ENCODE data around the gene MAS1L.

The MAS1L gene, protein sequence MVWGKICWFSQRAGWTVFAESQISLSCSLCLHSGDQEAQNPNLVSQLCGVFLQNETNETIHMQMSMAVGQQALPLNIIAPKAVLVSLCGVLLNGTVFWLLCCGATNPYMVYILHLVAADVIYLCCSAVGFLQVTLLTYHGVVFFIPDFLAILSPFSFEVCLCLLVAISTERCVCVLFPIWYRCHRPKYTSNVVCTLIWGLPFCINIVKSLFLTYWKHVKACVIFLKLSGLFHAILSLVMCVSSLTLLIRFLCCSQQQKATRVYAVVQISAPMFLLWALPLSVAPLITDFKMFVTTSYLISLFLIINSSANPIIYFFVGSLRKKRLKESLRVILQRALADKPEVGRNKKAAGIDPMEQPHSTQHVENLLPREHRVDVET

DNA sequence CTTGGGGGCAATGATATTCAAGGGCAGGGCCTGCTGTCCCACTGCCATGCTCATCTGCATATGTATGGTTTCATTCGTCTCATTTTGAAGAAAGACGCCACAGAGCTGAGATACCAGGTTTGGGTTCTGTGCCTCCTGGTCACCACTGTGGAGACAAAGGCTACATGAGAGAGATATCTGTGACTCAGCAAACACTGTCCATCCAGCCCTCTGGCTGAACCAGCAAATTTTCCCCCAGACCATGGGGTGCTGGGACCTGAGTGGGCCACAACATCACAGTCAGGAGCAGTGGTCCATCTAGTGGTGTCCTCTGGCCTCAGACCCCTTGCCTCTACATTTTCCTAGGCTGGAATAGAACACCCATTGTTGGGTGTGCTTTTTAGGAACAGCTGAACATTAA is at the start of gene MAS1L:
MAS1L (minus strand) TSS at position 297 of the 400 bp plus-strand sequence; CDS start at position 243, 54 bp downstream.
- DNase-seq = no peak

DNA sequence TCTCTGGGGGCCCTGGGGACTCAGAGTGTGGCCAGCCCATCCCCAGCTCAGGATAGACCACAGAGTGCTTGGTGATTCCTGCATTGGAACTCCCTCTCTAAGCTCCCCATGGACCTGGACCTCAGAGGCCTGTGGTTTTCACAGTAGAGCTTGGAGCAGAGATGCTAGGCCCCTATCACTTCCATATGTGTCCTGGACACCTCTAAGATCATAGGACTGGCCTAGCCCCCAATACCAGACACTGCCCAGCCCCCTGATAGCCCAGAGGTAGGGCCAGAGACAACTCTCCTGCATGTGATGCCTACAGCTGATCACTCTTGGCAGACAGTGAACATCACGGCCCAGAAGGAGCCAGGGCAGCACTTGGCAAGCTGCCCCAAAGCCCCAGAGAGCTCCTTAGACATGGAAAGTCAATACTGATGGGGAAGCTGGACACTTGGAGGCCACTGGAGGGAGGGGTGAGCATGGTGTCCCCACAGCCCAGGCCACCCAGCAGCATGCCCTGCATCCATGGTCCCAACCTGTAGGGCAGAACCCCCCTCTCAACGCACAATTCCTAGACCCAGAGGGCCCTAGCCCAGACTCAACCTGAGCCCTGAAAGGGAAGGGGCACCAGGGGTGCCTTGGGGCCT is 44.7 kb upstream of the MAS1L start:
- no peak for DNase-seq

DNA sequence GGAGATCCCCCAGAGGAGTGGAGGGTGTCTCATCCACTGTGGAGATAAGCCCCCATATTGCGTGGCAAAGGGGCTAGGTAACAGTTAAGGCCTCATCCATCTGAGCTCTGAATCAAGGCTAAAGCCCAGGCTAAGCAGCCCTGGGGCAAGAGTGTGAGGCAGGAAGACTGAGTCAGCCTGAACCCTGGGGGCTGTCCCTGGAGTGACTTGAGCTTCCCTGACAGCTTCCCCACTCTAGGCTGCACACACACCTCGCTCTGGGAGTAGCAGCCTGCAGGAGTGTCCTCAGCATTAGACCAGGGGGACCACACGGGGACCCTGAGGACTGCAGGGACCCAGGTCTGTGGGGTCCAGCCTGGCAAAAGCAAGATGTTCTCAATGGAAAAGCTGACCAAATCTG is 43.9 kb upstream of the MAS1L start:
- DNase-seq = no peak

DNA sequence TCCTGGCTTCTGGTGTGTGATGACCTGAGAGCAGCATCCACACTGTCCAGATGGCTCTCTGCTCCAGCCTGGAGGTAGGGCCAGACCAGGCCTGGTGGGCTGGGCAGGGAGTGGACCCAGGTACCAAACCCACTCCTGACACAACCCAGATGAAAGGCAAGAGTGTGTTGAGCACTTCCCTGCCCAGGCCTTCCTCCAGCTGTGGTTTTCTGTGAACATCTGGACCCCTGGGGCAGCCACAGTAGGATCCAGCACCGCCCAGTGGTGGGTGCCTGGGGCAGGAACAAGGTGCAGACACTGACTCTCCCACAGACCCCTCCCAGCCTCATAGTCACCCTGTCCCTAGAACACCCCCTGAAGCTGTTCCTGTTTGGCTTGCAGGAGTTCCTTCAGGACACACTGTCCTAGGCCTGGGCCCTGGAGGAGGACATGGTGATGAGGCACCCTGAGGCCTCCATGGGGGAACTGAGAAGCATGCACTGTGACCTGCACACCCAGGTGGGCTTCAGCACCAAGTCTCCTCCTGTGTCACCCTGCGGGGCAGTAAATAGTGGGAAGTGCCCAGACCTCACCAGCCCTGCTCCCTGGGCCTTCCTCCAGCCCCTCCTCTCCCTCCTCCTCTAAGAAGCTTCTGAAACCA is 43.0 kb upstream of the MAS1L start:
- no peak for DNase-seq

DNA sequence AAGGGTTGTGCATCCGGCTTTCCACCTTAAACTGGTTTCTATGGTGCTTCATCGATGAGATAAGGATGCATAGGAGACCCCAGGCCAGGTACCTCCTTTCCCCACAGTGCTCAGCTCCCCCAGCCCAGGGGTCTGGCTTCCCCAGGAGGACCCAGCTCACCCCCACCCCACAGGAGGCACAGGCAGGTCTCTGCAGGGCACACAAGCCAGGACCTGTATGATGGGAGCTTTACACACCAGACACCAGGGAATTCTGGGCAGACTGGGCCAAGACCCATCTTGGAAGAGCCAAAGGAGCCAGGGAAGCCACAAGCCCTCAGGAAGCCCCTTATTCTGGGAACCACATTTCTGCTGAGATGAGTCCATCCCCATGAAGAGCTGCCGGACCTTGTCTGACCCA is 42.2 kb upstream of the MAS1L start:
- DNase-seq = no peak

DNA sequence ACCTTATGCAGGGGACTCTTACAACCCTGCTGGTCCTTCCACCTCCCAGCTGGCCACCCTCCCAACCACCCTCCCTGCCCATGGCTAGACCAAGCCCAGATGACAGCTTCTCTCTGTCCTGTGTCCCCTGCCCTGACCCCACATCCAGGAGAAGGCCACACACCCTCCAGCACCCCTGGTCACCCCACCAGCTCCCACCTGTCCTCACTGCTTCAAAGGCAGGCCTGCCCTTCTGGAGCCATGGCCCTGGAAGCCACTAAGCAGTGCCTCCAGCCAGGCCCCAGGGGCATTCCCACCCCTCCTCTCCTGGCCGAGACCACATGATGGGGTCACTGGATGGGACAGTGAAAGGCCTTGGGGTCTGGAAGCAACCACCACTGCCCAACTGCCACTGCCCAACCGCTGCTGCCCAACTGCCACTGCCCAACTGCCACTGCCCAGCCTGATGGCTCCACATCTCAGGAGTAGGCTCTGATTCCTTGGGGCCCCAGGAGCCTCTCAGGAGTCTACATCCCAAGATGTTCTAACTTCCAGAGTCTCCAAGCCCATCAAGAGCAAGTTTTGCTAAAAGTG is 41.3 kb upstream of the MAS1L start:
- DNase-seq = no peak

DNA sequence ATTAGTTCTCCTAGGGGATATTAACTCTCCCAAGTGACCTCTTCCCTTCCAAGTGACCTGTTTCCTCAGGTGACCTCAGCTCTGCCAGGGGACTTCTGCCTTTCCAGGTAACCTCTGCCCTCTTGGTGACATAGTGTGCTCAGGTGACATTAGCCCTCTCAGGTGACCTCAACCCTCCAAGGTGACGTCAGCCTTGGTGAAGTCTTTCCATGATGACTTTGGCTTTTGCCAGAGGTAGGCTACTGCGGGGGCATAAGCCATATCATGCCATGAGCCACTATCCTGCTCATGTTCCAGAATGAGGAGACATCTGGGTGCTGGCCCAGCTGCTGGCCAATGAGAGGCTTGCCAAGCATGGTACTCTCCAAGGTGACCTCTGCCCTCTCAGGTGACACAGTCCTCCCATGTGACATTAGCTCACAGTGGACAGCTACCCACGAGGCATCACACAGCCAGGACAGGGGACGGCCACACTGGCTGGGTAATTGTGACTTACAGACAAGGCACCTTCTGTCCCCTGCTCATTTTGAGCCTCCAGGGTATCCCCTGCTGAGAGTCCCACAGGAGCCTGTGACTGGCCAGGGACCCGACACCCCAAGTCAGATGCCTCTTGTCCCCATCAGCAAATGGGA is 40.7 kb upstream of the MAS1L start:
- DNase-seq = no peak

DNA sequence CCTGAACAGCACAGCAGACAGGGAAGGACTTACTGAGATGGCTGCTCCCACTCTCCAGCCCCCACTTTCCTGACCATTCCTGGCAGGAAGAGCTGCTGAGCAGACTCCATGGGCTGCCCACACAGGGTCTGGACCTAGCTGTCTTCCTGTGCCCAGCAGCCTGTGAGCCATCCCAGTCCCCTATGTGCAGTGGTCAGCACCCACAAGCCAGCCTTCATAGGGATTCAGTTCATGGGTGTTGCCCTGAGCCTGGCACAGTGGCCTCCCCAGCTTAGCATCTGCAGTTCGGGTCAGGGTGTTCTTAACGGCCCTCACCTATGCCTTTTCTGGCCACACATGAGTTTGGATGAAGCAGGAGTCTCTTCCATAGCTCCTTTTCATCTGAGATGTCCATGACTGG is 39.8 kb upstream of the MAS1L start:
- no peak for DNase-seq

DNA sequence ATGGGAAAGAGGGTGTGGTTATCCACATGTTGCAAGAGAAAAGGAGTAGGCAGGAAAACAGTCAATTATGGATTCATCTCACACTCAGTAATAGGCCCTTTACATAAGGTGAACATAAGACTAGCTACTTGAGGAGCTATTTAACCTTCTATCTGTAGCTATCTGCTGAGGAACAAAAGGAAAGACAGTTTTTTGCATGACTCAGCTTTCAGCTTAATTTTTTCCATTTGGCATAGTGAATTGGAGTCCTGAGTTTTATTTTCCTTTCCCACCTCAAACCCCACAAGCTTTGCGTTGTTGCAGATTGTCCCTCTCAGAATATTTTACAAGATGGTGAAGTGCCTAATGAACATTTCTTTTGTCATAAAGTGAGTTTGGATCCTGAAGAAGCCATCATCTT is 39.4 kb upstream of the MAS1L start:
- no peak for DNase-seq

DNA sequence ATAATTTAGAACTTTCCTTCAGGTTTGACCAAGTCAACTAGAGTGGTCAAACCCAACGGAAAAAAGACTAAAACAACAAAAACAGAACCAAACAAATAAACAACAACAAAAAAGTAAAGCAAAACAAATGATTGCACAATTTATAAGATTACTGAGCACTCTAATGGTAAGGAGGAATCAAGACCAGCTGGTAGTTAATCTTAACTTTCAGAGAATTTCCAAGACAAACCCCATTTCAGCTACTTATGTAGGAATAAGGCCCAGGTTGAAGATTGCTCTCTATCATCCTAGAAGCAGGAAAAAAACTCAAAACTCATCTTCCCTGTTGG is 37.5 kb upstream of the MAS1L start:
- DNase-seq = no peak

DNA sequence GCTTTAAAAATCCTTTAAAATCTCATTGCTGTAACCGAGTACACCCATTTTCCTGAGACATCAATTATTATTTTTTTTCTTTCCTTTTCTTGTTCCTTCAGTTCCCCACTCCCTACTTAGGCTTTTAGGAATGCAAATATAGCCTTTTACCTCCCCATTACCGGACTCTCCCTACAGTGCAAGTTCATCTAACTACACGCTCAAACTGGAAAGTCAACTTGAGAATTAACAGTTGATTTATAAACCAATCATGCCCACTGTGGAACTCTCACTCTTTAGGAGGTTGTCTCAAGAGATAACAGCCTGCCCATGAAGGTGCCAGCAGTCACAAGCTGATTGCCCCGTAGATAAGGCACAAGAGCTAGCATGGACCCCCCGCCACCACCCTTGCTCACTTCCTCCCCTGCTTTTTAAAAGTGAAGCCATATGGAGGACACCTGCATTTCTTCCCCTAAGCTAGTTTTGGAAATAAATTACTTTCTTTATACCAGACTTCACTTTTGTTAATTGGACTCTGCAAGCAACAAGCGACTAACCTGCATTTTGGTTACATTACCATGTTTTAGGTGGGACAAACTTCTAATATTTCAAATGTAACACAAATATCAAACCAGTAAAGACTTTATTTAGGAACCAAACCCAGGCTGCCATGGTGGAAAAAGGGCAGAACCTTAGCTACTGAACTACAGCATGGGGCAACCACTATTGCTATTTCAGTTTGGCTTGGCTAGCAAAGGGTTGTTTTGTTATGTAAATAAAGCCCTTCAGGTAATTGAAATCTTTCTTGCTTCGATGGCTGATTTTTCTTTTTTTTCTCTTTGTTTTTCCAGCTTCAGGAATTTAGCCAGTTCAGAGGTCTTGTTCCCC is 36.9 kb upstream of the MAS1L start:
- DNase-seq = no peak

DNA sequence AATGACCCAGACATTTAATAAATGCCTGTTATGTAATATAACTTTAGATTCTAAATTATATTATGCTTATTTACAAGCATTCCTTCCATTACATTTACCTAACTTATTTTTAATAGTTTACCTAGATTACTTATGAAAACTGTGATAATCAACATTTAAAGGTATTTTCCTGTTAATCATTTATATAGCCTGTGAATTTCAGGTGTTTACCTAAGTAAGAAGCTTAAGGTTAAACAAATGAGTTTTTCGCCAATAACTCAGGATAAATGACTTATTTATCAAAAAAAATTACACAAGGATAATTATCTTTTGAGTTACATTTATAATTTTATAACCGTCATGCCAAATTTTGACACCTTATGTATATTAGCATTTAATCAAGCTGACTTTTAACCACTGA is 36.3 kb upstream of the MAS1L start:
- DNase-seq = no peak

DNA sequence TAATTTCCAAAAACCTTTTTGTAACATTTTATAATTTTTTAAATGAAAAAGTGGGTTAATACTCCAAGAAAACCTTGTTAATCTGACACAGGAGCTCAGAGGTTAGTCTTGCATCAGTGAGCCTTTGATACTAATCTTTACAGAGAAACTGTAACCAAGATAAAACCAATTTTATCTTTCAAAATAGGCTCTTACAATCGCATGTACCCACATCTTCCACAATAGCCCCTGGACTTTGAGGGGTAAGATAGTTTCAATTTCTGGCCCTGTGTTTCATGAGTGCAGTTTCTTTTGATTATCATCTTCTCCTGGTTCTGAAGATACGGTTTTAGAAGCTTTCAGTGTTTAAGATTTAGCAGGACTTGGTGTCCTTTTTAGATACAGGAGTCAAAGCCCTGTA is 34.5 kb upstream of the MAS1L start:
- DNase-seq = no peak

DNA sequence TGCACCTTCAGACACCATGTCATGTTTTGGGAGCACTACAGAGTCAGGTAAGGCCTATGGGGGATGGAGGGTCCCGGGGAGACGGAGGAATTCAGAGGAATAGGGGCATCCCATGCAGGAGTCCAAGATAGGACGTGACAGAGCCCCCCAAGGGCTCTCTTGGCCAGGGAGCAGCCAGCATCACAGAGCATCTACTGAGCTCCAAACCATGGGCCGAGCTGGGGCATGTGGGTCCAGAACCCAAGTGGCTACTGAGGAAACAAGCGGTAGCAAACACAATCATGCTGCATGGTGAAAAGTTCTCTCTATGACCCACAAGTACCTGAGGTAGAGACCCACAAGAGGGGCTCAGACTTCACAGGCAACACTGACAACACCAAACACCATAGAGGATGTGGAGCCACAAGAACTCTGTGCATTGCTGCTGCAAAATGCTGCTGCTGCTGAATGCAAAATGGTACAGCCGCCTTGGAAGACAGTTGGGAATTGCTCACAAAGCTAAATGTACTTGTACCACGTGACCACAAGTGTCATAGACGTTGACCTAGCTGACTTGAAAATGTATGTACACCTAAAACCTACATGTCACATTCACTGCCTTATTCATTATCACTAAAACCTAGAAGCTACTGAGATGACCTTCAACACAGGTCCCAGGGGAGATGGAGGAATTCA is 33.4 kb upstream of the MAS1L start:
- DNase-seq = no peak

DNA sequence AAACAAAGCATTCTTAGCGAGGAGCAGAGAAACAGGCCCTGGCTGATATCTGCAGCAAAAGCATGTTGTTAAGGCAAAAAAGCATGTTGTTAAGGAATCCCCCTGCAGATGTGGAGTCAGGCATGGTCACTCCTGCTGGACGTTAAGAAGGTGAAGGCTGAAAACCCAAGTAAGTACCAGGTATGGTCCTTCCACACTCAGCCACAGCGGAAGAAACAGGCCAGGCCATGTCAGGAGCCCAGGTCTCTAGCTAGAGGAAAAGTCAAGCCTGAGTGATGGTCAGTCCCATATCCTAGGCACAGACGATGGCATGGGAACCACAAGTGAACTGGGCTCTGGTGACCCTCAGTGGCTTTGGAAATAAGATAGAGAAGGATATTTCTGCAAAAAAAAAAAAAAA is 32.5 kb upstream of the MAS1L start:
- no peak for DNase-seq

DNA sequence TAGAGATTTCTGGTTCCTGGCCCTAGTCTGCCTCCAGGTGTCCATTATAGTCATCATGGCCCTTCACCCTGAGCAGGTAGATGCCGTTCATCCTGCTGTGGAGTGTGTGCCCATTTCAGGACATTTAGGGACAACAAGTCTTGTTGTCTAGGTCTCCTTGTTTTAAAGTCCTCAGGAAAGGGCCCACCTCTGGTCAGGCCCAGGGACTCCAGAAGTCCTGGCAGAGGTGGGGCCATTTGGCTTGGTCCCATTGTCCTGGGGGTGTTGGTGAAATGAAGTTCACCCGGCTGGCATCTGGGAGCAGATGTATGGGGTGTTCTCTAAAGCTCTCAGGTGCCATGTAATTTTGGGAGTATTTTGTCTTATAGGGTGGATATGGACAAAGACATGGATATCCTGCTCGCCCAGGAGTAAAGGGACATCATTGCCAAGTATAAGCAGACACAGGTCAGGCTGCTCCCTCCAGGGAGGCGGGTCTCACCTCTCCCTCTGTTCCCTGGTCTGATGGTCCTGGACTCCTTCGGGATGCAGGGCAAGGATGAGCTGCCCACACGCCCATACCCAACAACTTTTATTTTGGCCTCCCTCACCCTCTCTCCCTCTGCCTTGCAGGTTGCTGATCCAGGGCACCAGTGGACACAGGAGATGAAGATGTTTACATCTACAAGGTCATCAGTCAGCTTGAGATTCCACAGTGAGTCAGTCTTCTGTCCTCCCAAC is 31.7 kb upstream of the MAS1L start:
- no peak for DNase-seq

DNA sequence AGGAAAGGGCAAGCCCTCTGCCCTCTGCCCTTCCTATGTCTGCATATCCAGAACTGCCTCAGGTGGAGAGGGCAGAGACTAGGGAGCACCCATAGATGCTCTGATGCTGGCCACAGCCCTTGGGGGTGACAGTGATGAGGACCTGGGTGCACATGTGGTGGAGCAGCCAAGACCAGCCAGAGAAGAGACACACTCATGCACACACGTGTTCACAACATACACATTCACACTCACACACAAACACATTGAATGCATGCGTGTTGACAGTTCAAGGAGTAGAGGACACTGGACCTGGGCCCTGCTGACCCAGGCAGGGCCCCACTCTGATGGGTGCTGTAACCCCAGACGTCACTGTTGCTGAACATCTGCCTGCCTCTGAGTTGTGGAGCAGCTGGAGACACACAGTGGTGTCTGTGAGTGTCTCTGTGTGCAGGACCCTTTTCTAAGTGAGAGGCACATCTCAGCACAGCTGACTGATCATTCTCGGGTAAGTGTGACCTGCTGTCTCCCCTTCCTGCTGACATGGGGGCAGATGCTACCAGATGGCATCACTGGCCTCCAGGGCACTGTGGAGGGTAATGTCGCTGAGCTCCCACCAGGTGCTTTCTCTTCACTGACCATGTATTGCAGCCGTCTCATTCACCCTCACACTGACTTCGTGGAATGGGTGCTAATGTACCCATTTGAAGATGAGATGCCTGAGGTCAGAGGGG is 30.1 kb upstream of the MAS1L start:
- DNase-seq = no peak

DNA sequence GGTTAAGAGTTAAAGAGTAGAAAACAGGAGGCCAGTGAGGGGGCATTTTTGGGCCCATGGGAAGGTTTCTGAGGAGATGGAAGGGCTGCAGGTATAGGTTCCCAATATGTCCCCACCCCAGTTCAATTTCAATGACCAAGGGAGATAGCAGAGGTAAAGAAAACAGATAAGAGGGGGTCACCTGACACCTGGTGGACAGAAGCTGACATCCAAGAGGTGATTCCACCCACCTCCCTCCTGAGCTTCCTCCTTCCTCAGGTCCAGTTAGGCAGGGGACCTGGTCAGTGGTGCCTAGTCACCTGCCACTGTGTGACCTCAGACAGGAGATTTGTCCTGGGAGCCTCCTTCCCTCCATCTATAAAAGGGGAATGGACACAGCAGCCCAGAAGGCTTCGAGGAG is 29.5 kb upstream of the MAS1L start:
- DNase-seq = no peak

DNA sequence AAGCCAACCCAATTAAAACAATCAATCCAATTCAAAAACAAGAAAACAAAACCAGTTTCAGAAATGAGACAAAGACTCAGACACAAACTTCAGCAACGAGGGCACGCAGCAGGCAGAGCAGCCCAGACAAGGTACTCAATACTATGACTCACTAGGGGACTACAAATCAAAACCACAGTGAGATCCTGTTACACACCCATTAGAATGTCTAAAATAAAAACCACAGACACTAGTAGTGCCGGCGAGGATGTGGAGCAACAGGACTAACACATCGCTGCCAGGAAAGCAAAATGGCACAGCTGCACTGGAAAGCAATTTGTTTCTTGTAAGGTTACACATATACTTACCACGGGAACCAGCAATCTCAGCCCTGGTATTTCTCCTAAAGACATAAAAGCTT is 28.4 kb upstream of the MAS1L start:
- no peak for DNase-seq

DNA sequence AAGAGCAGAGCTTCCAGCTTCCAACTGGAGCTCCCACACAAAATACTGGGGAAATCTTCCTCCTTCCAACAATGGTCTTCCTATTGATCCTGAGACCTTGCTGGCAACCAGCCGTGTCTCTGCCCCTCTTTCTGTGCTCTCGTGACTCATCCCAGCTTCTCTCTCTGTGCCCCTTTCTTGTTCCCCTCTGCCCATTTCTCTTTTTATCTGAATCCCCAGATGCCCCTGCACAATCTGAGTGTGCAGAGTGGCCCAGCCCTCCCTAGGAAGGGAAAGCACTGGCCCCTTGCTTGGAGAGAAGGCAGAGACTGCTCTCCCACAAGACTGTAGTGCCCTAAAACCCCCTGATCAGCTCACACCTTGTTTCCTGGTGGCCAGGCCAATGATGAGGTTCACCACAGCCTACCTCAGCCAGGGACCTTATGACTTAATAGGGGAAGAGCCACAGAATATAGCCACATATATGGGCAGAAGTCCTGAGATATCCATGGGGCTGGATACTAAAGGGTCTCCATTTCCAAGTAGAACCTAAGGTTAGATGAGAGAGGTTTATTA is 23.1 kb upstream of the MAS1L start:
- no peak for DNase-seq

Measured in CD4-positive, alpha-beta T cell treated with Interferon gamma for 1 hour (primary cell).